Hematopoietic multipotent progenitor cell (in vitro differentiated cells): Measurements from ENCODE around the gene ZNF385A. TPM values are rescaled to one million over a fixed set of nuclear protein-coding genes. Genes with fewer than 3 reads are reported as not detected.

ENCODE experiments used
- DNase-seq, 3 donors: peaks; one replicate each; pipeline ENCODE4 v3.0.0-alpha.2; 2011 to 2015; ENCODE audit warnings: low read depth in 2 of 3, low spot score in 2 of 3
- total RNA-seq: library from RNA; depleted of rRNA; stranded (reverse); fragments of >200 nt; gene quantifications from one replicate; pipeline ENCODE4 v1.2.3, GENCODE V29; 2012

Gene ZNF385A
- total RNA-seq, 1 donor, result 4.6 TPM

DNA sequence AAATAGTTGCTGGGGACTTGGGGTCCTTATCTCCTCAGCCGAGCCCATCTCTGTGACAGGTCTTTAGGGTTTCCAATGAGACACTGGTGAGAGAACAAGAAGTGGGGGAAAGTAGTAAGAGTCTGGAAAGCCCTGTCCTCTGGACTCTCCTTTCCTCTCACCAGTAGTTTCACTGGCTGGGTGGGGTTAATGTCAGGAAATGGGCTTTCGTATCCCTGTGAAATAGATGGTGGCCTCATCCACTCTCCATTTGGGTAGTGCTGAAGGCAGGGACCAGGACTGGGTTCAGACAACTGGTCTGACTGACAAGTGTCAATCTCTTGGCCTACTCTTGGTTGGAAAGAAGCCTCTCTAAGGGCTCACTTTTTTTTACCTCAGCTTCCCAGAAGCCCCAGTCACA, 7.5 kb downstream of the ZNF385A start:
- DNase-seq, result no peak

DNA sequence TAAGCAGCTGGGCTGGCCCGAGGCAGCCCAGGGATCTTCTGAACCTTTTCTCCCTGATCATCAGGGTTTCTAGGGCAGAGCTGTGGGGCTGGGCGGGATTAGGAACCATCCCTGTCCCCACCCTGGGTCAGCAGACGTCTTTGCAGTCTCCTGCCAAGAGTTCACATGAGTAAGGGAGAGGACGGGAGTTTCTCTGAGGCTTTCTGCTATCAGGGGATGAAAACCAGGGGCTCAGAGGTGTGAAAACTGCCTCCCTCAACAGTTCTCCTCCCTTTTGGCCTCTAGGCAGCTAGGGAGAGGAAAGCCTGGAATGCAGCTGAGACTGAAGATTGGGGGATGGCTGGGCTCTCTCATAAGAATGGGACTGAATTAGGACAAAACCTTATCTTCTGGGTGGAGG, 7.9 kb downstream of the ZNF385A start:
- no peak for DNase-seq

DNA sequence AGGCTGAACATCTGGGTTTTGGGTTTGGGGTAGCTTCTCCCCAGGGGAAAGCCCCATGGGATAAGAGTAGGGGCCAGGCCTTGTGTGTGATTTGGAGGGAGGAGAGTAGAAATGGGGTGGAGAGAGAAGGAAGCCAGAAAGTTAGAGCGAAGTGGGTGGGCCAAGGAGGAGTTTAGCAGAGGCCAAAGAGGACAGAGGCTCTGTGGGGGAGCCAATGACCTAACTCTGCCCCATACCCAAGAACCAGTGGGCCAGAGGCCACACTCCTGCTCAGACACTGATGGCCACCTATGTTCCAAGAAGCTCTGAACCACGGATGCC, 9.3 kb downstream of the ZNF385A start:
- DNase-seq, result no peak

DNA sequence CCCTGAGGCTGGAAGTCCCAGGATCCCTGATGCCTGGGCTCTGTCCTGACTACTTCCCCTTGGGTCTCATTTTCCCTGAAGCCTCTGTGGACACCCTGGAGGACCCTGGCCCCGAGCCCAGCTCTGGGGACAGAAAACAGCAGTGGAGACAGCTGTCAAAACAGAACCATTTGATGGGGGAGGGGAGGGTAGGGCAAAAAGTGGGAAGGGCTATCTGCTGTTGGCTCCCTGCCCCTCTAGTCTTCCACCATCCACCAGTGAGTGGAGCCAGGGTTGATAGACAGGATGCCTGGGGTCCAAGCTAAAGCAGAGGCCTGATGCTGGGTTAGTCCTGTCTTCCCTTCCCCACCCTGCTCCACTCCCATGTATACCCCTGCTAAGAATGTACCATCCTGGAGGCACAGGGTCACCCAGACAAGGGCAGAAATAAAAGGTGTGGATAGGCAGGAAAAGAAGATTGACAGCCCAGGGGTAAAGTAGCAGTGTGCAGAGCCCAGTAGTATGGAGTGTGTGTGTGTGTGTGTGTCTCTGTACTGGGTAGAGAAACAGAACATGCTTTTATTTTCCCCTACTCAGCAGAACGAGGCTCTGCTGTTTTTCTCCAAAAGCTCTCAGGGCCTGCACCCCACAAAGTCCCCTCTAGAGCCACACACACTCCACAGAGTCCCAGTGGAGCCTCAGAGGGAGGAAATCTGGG, 9.8 kb downstream of the ZNF385A start:
- DNase-seq, result no peak

DNA sequence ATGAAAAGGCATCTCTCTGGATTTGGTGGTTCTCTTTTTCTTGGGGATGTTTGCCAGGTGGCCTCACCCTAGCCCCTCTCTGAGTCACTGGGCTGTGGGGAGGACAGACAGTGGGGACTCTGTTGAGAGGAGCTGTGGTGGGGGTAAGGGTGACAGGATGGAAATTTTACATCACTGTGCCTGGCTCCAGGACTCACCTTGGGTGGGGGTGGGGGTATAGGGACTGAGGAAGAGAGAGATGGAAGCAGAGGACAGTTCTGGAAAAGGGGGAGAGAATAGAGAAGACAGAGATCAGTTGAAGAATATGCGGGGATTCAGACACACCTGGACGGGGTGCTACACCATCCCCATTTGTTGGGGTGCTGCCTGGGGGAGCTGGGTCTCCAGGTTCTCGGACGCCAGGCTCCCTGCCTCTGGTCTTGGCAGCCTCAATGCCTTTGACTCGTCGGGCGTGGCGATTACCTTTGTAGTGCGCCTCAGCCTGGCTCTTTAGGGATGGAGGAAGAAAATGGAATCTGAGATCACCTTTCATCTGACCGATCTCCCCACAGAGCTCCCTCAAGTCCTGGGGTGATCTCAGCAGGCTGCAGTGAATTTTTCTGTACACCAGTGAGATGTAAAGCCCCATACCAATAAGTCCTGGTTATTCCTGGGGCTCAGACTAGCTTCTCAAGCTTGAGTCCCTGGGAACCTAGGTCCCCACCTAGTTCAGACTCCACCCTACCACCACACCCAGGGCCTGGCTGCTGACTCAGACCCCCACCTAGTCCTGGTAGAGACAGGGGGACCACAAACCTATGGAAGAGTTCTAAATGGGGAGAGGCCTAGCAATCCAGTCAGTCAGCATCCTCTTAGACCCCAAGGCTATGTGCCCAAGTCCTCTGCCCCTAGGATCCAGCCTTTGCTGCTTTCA, 10.6 kb downstream of the ZNF385A start:
- DNase-seq, result no peak

DNA sequence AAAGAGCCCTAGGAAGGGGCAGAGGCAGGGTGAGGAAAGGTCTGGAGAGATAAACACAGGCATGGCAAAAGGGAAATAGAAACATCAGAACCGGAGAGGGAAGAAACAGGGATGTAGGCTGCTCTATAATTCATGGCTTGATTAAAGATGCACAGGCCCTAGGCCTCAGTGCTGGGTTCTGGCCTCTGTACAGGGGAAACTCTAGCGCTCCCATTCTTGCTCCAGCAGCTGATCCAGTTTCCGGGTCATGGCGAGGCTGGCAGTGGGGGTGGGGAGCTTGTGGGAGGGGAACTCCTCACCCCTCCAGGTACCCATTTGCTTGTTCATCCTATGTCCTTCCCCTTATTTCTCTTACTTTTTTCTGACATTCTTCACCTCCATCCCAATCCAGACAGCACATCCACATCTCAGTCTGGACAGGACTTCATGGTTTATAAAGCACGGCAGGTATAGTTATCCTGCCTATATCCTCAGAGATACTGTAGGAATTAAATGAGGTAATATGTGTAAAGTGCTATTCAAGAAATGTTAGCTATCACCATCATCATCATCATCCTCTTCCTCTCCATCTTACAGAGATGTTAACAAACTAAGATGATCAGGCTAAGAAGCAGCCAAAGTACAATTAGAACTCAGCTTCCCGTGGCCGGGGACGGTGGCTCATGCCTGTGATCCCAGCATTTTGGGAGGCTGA, 12.3 kb downstream of the ZNF385A start:
- no peak for DNase-seq

DNA sequence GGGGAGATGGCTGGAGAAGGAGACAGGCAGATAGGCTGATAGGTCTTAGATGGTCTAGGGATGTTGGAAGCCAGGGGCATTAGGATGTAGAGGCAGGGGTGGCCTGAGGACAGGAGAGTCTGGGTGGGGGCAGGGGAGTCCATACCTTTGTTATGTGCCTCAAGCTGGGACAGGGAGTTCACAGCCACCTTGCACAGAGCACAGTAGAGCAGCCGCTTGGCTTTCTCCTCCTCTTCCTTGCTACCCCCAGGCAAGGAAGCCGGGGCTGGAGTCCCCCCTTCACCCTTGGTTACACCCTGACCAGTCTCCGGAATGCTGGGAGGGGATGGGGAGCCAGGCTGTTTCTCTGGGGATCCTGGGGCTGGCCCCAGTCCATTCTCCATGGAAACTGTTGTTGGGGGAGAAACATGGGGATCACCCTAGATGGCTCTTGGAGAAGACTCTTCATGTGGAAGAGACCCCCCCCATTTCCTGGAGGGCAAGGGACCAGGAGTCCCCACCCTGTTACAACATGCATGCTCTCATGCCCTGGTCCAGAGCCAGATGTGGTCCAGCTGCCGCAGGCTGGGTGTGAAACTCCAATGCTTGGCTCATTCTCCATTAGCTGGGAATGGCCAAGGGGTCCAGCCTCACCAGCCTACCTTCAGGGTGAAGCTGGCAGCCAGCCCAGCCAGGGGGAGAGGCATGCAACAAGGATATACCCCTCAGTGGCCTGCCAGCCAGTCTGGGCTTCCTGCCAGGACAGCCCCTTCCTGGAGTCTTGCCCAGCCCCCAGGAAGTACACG, 13.0 kb downstream of the ZNF385A start:
- no peak for DNase-seq

DNA sequence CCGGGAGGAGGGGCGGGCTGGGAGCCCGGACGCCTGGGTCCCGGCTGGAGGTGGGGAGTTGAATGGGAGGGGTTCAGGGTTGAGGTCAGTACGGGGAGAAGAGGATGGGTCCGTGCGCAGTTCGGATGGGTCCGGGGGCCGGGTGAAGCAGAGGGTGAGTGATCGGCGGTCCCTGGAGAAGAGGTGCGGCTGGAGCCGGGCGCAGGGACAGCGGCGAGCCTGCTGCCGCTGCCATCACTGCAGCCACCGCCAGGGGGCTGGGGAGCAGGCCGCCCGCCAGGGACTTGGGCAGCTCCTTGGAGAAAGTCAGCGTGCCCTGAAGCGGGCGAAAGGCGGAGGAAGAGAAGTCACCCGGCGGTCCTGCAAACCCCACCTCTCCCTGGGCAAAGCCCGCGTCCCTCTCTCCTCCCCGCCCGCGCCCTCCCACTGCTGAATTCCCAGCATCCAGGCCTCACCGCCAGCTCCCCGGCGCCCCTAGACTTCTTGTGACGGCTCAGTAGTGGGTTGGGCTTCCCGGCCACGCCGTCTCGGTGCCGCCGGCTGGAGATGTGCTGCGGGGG, 14.3 kb downstream of the ZNF385A start:
- DNase-seq, result no peak

DNA sequence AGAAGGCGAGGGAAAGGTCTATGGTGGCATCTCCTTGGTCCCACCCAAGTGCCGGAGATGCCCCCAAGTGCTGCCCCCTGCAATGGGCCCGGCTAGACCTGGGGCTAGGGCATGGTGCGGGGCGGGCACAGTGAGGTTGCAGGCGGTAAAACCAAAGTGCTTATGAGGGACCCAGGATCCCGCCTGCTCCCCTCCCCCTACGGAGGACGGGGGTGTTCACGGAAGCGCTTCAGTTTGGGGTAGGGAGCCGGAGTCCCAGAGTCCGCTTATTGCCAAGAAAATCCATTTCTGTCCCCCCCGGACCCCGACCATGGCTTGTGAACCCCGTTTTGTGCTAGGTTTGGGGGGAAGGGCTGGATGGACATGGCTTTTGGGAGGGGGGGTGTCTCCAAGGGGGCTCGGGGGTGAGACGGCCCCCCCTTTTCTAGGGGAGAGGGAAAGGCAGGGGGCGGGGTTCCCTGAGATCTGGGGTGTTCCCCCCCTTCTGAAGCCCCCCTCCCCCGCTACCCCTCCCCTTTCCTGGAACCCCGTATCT, 14.9 kb downstream of the ZNF385A start:
- no peak for DNase-seq

DNA sequence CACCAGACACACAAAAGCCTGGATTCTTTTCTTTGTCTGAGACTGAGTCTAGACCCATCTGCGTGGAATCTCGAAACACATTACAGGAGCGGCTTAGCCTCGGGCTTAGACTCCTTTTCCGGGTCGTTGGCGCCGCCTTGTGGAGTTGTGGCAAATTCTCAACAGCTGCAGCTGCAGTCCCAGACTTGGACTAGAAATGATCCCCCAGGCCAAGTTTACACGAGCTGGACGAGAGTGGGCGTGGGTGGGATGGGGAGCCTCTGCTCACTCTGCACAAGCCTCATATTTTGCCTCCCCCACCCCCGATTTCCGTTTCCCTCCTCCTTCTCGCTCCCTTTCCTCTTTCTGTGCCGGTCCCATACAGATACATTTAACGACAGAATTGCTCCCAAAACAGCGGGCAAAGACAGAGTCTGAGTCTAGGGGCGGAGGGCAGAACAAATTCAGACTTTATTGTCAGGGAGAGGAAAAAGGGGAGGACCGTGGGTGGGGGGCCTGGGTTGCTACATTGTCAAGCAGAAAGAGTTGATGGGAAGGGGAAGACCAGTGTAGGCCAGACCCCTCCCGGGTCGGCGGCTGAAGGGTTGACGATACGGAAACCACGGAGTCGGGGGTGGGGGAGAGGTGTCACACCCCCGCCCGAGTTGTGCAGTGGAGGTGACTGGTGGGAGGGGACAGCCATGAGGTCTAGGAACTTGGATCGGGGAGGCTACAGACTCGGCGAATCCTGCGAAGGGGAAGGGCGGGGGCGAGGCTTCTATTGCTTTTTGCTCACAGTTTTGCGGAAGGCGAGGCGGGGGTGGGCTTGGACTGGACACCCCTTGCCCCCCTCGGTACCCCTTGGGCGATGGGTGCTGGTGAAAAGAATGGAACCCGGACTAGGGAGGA, 15.6 kb downstream of the ZNF385A start:
- DNase-seq, result peak; percentile 58 to 93 (median 81)

DNA sequence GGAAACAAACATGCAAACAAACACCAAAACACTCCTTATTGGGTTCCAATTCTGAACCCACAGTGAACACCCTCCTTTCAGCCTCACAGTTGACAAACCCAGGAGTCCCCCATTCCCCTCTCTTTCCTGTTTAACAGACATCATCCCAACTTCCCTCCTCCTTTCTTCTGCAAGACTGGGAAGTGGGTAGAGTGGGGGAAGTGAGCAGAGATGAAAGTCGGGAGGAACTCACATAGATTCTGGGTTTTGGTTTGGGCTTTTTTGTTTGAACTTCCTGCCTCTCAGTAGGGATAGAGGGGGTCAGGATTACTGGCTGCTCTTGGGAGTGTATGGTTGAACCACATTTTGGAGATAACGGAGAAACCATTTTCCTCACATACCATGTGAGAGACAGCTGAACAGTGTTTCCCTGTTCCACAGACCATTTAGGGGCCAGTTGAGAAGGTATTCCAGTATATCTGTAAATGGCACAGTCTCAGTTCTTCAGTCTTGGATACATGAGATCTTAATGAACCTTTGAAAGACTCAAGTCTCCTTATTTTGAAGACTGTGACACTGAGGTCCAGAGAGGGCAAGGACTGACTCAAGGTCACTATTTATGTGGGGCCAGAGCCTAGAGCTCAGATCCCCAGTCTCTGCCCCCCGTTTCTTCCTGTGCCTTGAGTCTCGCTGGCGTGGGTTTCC, 16.4 kb downstream of the ZNF385A start:
- no peak for DNase-seq

DNA sequence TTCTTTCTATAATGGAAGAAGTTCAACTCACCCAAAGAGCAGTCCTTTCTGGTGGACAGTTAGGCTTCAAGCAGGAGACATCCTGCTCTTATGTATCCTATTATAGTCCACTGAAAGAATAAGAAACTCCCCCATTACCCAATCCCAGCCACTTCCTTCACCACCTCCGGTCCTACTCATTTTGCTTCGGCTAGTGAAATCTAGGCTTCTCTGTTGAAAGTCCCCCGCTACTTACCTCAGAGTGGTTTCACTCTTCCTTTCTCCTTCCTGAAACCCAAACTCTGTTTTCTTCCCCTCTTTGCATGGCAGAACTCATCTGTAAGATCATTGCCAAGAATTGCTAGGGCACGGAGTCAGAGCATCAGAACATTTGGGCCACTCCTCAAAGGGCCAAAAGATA, 20.1 kb downstream of the ZNF385A start, which contains the start of gene GPR84:
TSS of gene GPR84 (minus strand) at position 74 of the 400 bp plus-strand sequence. CDS start 635 bp downstream, outside the sequence.
- peak in 1 of 3 donors; percentile 58 for DNase-seq

DNA sequence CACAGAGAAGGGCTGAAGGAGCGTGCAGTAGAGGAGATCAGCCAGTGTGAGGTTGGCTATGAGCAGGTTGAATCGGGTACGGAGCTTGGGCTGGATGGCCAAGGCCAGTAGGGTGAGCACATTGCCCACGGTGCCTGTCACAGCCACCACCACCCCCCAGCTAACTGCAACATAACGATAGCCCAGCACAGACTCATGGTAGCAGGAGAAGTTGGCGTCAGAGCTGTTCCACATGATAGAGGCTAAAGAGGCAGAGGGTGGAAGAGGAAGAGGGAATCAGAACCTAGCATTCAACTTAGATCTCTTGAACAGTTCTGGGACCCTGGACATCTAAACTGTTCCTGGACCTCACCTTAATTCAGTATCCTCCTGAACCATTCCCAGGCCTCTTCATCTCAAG, 20.9 kb downstream of the ZNF385A start:
- no peak for DNase-seq

DNA sequence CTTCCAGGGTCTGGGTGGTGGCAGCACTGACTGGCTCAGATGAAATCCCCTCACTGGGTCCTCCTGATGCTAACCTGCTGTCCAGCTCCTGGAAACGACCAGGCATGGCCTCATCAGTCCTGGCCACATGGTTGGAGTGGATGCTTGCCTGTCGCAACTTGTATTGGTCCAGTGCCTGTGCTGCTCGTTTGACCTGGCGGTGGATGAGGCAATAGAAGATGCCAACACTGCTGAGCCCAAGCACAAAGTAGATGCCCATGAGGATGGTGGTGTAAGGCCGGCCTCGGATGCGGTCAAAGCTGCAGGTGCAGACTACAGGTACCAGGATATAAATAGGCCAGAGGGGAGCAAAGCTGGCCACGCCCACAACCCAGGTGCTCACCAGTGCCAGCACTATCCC, 21.5 kb downstream of the ZNF385A start:
- DNase-seq, result no peak

DNA sequence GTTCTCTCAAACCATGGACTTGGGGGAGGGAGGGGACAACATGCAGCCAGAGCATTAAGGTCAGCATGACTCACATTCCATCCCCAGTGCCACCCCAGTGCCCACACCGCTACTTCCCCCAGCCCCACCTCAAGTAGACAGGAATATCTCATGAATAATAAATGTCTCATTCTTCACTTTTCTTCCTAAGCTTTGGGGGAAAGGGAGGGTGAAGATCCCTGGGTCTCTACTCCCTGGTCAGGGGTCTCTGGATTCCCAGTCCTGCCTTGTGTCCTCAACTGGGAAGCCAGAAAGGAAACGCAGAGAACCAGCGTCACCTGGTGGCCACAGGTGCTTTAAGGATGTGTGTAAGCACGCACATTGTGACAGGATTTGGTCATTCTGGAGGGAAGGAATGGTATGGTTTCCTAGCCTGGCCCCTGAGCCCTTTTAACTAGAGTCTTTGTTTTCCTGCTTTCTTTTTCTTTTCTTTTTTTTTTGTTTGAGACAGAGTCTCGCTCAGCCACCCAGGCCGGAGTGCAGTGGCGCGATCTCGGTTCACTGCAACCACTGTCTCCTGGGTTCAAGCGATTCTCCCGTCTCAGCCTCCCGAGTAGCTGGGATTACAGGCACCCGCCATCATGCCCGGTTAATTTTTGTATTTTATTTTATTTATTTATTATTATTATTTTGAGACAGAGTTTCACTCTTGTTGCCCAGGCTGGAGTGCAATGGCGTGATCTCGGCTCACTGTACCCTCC, 23.6 kb downstream of the ZNF385A start:
- peak in 1 of 3 donors; percentile 62 for DNase-seq

DNA sequence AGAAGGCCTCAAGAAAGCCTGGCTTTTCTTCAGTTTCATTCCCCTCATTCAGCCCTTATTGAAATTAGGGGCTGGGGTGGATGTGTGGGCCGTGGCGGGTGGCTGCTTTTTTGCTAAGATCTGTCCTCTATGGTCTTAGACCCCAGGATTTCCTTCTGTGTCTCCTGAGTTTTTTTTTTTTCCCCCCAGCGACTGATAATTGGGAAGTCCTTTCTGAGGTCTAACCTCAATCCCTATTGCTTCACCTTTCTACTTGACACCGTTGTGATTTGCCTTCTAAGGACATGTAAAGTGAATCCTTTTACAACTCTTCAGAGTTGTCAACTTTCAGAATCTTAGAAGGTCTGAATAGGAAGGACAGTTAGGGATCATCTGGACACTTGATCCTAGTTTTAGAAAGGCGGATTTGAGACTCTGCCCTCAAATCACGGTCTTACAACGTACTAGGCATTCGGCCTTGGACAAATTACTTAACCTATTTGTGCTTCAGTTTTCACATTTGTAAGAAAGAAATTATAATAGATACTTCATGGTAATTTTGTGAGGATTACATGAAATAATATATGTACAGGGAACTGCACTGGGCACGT, 24.7 kb downstream of the ZNF385A start:
- no peak for DNase-seq
